Right lobe of liver (tissue), 4 donors: ENCODE data around the gene ACTRT2.

Experiments
- CTCF ChIP-seq, 4 donors: fragments of 200-600 bp in 3 of 4; fragments of 450-650 bp in 1 of 4; IDR thresholded peaks; one replicate each; pipeline versions ENCODE4 v1.5.1 to v1.8.0; 2016 to 2022; ENCODE audit warnings: antibody characterized with exemption in 4 of 4, mild to moderate bottlenecking in 2 of 4
- POLR2A ChIP-seq: fragments of 450-650 bp; IDR thresholded peaks from one replicate; pipeline ENCODE4 v1.6.1; 2017; ENCODE audit warnings: antibody characterized with exemption, mild to moderate bottlenecking
- donor health status: DM: no; HTN: no; CAD: no.
- donor health status: DM: no; HTN: no; CAD: no.
- donor health status: DM: no; HTN: yes; CAD: no.

- TF ChIP-seq CTCF (IDR thresholded peaks at IDR 0.05), result no peak
- no peak for TF ChIP-seq POLR2A
Observed at GRCh38 chr1:3007298-3008147, 13.7 kb upstream of the ACTRT2 start.
